Measurements from ENCODE around the gene CFAP46. TPM values are rescaled to one million over a fixed set of nuclear protein-coding genes. Genes with fewer than 3 reads are reported as not detected.

The CFAP46 gene
- total RNA-seq, 1 donor from 2014 or later, result 3.7 TPM

- Mint-ChIP-seq H3K4me1 (no peaks in the 10 kb centered on the region), H3K4me3 (no peak overlapping the region), H3K27me3 (peaks cover 23% of the 10 kb centered on the region), H3K36me3 (ENCODE audit: low read depth) (no peaks in the 10 kb centered on the region), H3K27ac (no peak overlapping the region), H3K9me3 (peaks cover 5% of the 10 kb centered on the region)
- TF ChIP-seq CTCF (IDR thresholded peaks at IDR 0.05), result no peak
- CTCF ChIA-PET, result no interaction called here
- intact Hi-C loops (cut with micrococcal nuclease), result no loop called here
- DNase-seq, result no peak
- ATAC-seq (ENCODE audit: low read depth), result no peak
- POLR2A ChIA-PET, result no interaction called here
Observed at GRCh38 chr10:132878091-132878729, 64.2 kb downstream of the CFAP46 start.

GRCh38 chr10:132877473-132877872 is 64.9 kb downstream of the CFAP46 start:
- H3K4me1 Mint-ChIP-seq, result no peaks in the 10 kb centered on the region

GRCh38 chr10:132876993-132877431 is 65.4 kb downstream of the CFAP46 start:
- CTCF ChIA-PET, result no interaction called here
- Mint-ChIP-seq H3K27me3 (peaks cover 30% of the 10 kb centered on the region), H3K4me3 (no peak overlapping the region), H3K27ac (no peak overlapping the region), H3K4me1 (no peaks in the 10 kb centered on the region), H3K36me3 (ENCODE audit: low read depth) (no peaks in the 10 kb centered on the region), H3K9me3 (peaks cover 5% of the 10 kb centered on the region)
- TF ChIP-seq CTCF (IDR thresholded peaks at IDR 0.05), result no peak
- no peak for ATAC-seq (ENCODE audit: low read depth)
- POLR2A ChIA-PET, result no interaction called here
- no peak for DNase-seq
- intact Hi-C loops (cut with micrococcal nuclease), result no loop called here

More at GRCh38 chr10:132877473-132877872, 64.9 kb downstream of the CFAP46 start:
- Mint-ChIP-seq H3K9me3 (peaks cover 5% of the 10 kb centered on the region), H3K27ac (no peak overlapping the region), H3K36me3 (ENCODE audit: low read depth) (no peaks in the 10 kb centered on the region), H3K4me3 (no peak overlapping the region), H3K27me3 (peaks cover 30% of the 10 kb centered on the region)
- ChIA-PET CTCF (no interaction called here), POLR2A (no interaction called here)
- no peak for ATAC-seq (ENCODE audit: low read depth)
- DNase-seq, result no peak
- intact Hi-C loops (cut with micrococcal nuclease), result no loop called here
- TF ChIP-seq CTCF (IDR thresholded peaks at IDR 0.05), result no peak

GRCh38 chr10:132876131-132876860 is 66.1 kb downstream of the CFAP46 start:
- Mint-ChIP-seq H3K27ac (no peak overlapping the region), H3K9me3 (peaks cover 5% of the 10 kb centered on the region), H3K36me3 (ENCODE audit: low read depth) (no peaks in the 10 kb centered on the region), H3K27me3 (peaks cover 30% of the 10 kb centered on the region), H3K4me3 (no peak overlapping the region), H3K4me1 (no peaks in the 10 kb centered on the region)
- intact Hi-C loops (cut with micrococcal nuclease), result no loop called here
- CTCF ChIA-PET, result no interaction called here
- no peak for ATAC-seq (ENCODE audit: low read depth)
- TF ChIP-seq CTCF (IDR thresholded peaks at IDR 0.05), result no peak
- POLR2A ChIA-PET, result no interaction called here
- DNase-seq, result no peak

GRCh38 chr10:132875435-132875834 is 66.9 kb downstream of the CFAP46 start:
- intact Hi-C loops (cut with micrococcal nuclease), result no loop called here
- H3K9me3 Mint-ChIP-seq, result peaks cover 5% of the 10 kb centered on the region

More at GRCh38 chr10:132875435-132875834, 66.9 kb downstream of the CFAP46 start:
- ChIA-PET POLR2A (no interaction called here), CTCF (no interaction called here)
- DNase-seq, result no peak
- no peak for TF ChIP-seq CTCF (IDR thresholded peaks at IDR 0.05)
- no peak overlapping the region for H3K27ac Mint-ChIP-seq
- no peaks in the 10 kb centered on the region for H3K36me3 Mint-ChIP-seq (ENCODE audit: low read depth)
- ATAC-seq (ENCODE audit: low read depth), result no peak
- no peaks in the 10 kb centered on the region for H3K4me1 Mint-ChIP-seq
- H3K27me3 Mint-ChIP-seq, result peaks cover 30% of the 10 kb centered on the region
- H3K4me3 Mint-ChIP-seq, result no peak overlapping the region
